AG04449 (cell line): ENCODE results near the gene C11orf21.
"Not testable (repeated sequence)": the region's sequence is repeated elsewhere in the genome, so short reads cannot be mapped to it uniquely, and the experiment has no call there.

ENCODE experiments used
- CTCF ChIA-PET: fragments of 350-600 bp; formaldehyde crosslinking; extraction: SDS; loops from one replicate; lab custom pipeline; 2021; ENCODE audit warnings: antibody characterized with exemption; lab: Yijun Ruan, JAX
- POLR2A ChIA-PET: fragments of 400-600, 350-600 bp; formaldehyde crosslinking; extraction: SDS; loops from one replicate; lab custom pipeline; 2020; ENCODE audit warnings: antibody characterized with exemption, inconsistent platforms; lab: Yijun Ruan, JAX
- DNase-seq: peaks from one replicate; pipeline ENCODE4 v3.0.0-alpha.2; 2010; ENCODE audit warnings: low read depth, low spot score
- H3K4me3 ChIP-seq: 2 replicates; pipeline ENCODE4 v1.5.1; 2011; ENCODE audit warnings: low read depth, mild to moderate bottlenecking, control low read depth, low read length
- CTCF ChIP-seq: IDR thresholded peaks from one replicate; pipeline ENCODE4 v1.5.1; 2011; ENCODE audit warnings: mild to moderate bottlenecking, moderate library complexity, low read length, control low read depth, inconsistent platforms; ENCODE audit not compliant: insufficient read depth; ENCODE audit errors: missing control alignments

The C11orf21 gene

GRCh38 chr11:2287091-2287490, 14.6 kb downstream of the C11orf21 start:
- ChIA-PET POLR2A (no interaction called here), CTCF (interaction anchor here (1.5 kb wide), 1 partner anchor 133 kb away, joined by 7 read pairs; no protein-coding TSS in a partner anchor)
- no peak overlapping the region for H3K4me3 ChIP-seq
- no peak for DNase-seq
- no peak for TF ChIP-seq CTCF

GRCh38 chr11:2286350-2286749, 15.4 kb downstream of the C11orf21 start:
- POLR2A ChIA-PET, DNase-seq, CTCF ChIA-PET, H3K4me3 ChIP-seq: not testable (repeated sequence)

GRCh38 chr11:2280208-2280607, 21.5 kb downstream of the C11orf21 start:
- H3K4me3 ChIP-seq = no peak overlapping the region
- no peak for DNase-seq
- ChIA-PET POLR2A (no interaction called here), CTCF (interaction anchor here (1.3 kb wide), 1 partner anchor 140 kb away, joined by 5 read pairs; no protein-coding TSS in a partner anchor)
- no peak for TF ChIP-seq CTCF

- TF ChIP-seq CTCF = no peak
- CTCF ChIA-PET = no interaction called here
- DNase-seq = no peak
- no peak overlapping the region for H3K4me3 ChIP-seq
- POLR2A ChIA-PET = no interaction called here
Measured at GRCh38 chr11:2277933-2278523, 23.7 kb downstream of the C11orf21 start.

GRCh38 chr11:2277008-2277346, 24.7 kb downstream of the C11orf21 start:
- no peak overlapping the region for H3K4me3 ChIP-seq
- TF ChIP-seq CTCF = no peak
- CTCF ChIA-PET = interaction anchor here (1.4 kb wide), 1 partner anchor 143 kb away, joined by 8 read pairs; no protein-coding TSS in a partner anchor
- DNase-seq = no peak
- POLR2A ChIA-PET = interaction anchor here (0.5 kb wide), 1 partner anchor 29 kb away, joined by 4 read pairs; no protein-coding TSS in a partner anchor

- H3K4me3 ChIP-seq = no peak overlapping the region
- CTCF ChIA-PET = interaction anchor here (1.4 kb wide), 1 partner anchor 143 kb away, joined by 8 read pairs; no protein-coding TSS in a partner anchor
- no peak for TF ChIP-seq CTCF
- no peak for DNase-seq
- POLR2A ChIA-PET = interaction anchor here (0.5 kb wide), 1 partner anchor 30 kb away, joined by 4 read pairs; no protein-coding TSS in a partner anchor
Measured at GRCh38 chr11:2276280-2277007, 25.3 kb downstream of the C11orf21 start.
